Prostate gland (tissue), 2 donors: ENCODE data around the gene SEMA6C. TPM values are rescaled to one million over a fixed set of nuclear protein-coding genes. Genes with fewer than 3 reads are reported as not detected.

Experiments
- DNase-seq: peaks from one replicate; pipeline ENCODE4 v3.0.0-alpha.2; 2019; ENCODE audit warnings: low spot score
- H3K27ac ChIP-seq, 2 donors: fragments of 200-600 bp; sonication (generic); 2 replicates each; pipeline ENCODE4 v1.5.1; 2017 to 2019
- H3K27me3 ChIP-seq: fragments of 200-600 bp; sonication (generic); replicated peaks from 2 replicates; pipeline ENCODE4 v1.5.1; 2019; ENCODE audit not compliant: insufficient read depth
- H3K36me3 ChIP-seq, 2 donors: fragments of 200-600 bp; sonication (generic); 1 replicate in 1 of 2; 2 replicates in 1 of 2; pipeline versions ENCODE4 v1.5.1 to v1.8.1; 2017 to 2019
- H3K4me1 ChIP-seq: fragments of 200-600 bp; sonication (generic); replicated peaks from 2 replicates; pipeline ENCODE4 v1.5.1; 2019
- H3K4me3 ChIP-seq, 2 donors: fragments of 200-600 bp; sonication (generic); 2 replicates each; pipeline ENCODE4 v1.5.1; 2017 to 2019
- H3K9me3 ChIP-seq: fragments of 200-600 bp; sonication (generic); 2 replicates; pipeline ENCODE4 v1.5.1; 2017
- CTCF ChIP-seq, 4 experiments: fragments of 200-600 bp in 2 of 4; fragments of 450-650 bp in 2 of 4; sonication (generic) in 2 of 4; IDR thresholded peaks; 1 replicate in 3 of 4; 2 replicates in 1 of 4; pipeline ENCODE4 v1.5.1; 2016 to 2019; ENCODE audit warnings: antibody characterized with exemption in 4 of 4, mild to moderate bottlenecking in 2 of 4, moderate library complexity in 2 of 4
- POLR2A ChIP-seq: fragments of 450-650 bp; IDR thresholded peaks from one replicate; pipeline ENCODE4 v1.6.1; 2016; ENCODE audit warnings: antibody characterized with exemption, mild to moderate bottlenecking
- POLR2AphosphoS5 ChIP-seq: sonication (generic); formaldehyde crosslinking; IDR thresholded peaks from one replicate; pipeline ENCODE4 v1.6.1; 2017; ENCODE audit warnings: antibody characterized with exemption
- WGBS: methylation state at CpG from one replicate; pipeline ENCODE4 v1.1.5; 2018; 5-methylcytosine and 5-hydroxymethylcytosine counted together
- intact Hi-C: fragments of 100-400 bp; cut with DNase I; formaldehyde crosslinking; loops from one replicate; pipeline ENCODE4 v1.14.2; 2022
- total RNA-seq, 2 donors: library from RNA; depleted of rRNA; stranded (reverse); fragments of >200 nt; gene quantifications; one replicate each; pipeline ENCODE4 v1.1.0, GENCODE V29; 2016

SEMA6C gene
- total RNA-seq, 2 donors from 2014 or later, result 4.1 to 173 TPM

- H3K4me3 ChIP-seq, result no peak overlapping the region
- intact Hi-C loops, result no loop called here
- 74% methylated on average over 4 of the region's 4 CpGs for WGBS
- no peaks in the 10 kb centered on the region for H3K9me3 ChIP-seq
- no peak overlapping the region for H3K27ac ChIP-seq
- TF ChIP-seq CTCF (IDR thresholded peaks at IDR 0.05), result no peak
- TF ChIP-seq POLR2A, result no peak
- TF ChIP-seq POLR2AphosphoS5, result no peak
- H3K4me1 ChIP-seq, result no peaks in the 10 kb centered on the region
- H3K36me3 ChIP-seq, result no peaks in the 10 kb centered on the region
- no peaks in the 10 kb centered on the region for H3K27me3 ChIP-seq
- DNase-seq, result no peak
Measured at GRCh38 chr1:151085953-151086559, 60.4 kb downstream of the SEMA6C start.

Other genes starting within 250 kb of the SEMA6C start
- gene SETDB1, start 220.3 kb downstream of the SEMA6C start, total RNA-seq, result 10 to 100 TPM; 26.3 to 63.8 TPM
- 100 to 1,000 TPM; 117 to 141 TPM for gene CERS2, start 171.8 kb downstream of the SEMA6C start, total RNA-seq
- gene ANXA9, start 164.3 kb downstream of the SEMA6C start, total RNA-seq, result 1 to 10 TPM; 1.1 to 3.4 TPM
- 10 to 100 TPM; 26.8 to 65.4 TPM for gene MINDY1, start 139.7 kb downstream of the SEMA6C start, total RNA-seq
- gene PRUNE1, start 138.2 kb downstream of the SEMA6C start, total RNA-seq, result 10 to 100 TPM; 29.2 to 37.5 TPM
- 10 to 100 TPM; 13.2 to 14.8 TPM for gene BNIPL, start 110.0 kb downstream of the SEMA6C start, total RNA-seq
- 10 to 100 TPM; 17.3 to 17.7 TPM for gene C1orf56, start 98.9 kb downstream of the SEMA6C start, total RNA-seq
- gene CDC42SE1, start 87.0 kb downstream of the SEMA6C start, total RNA-seq, result 10 to 100 TPM; 66.6 to 67.4 TPM
- 1 to 10 TPM in 1 of 2 donors, under 1 TPM in 1; 0.64 to 1.9 TPM for gene MLLT11, start 86.2 kb downstream of the SEMA6C start, total RNA-seq
- gene GABPB2, start 75.9 kb downstream of the SEMA6C start, total RNA-seq, result 10 to 100 TPM; 14.7 to 23.5 TPM
- 1 to 10 TPM; 1.5 to 2.1 TPM for gene TNFAIP8L2, start 10.0 kb upstream of the SEMA6C start, total RNA-seq
- gene LYSMD1, start 19.3 kb upstream of the SEMA6C start, total RNA-seq, result 10 to 100 TPM in 1 of 2 donors, 1 to 10 TPM in 1; 7.3 to 19.3 TPM
- 10 to 100 TPM; 25.1 to 39.5 TPM for gene SCNM1, start 19.5 kb upstream of the SEMA6C start, total RNA-seq
- 1 to 10 TPM in 1 of 2 donors, not detected in 1; 1.7 TPM for gene TMOD4, start 29.4 kb upstream of the SEMA6C start, total RNA-seq
- 10 to 100 TPM; 49.4 to 52.7 TPM for gene VPS72, start 43.6 kb upstream of the SEMA6C start, total RNA-seq
- gene PIP5K1A, start 51.9 kb upstream of the SEMA6C start, total RNA-seq, result 10 to 100 TPM; 40.2 to 96.7 TPM
- 100 to 1,000 TPM in 1 of 2 donors, 10 to 100 TPM in 1; 96.1 to 116 TPM for gene PSMD4, start 108.1 kb upstream of the SEMA6C start, total RNA-seq
- 10 to 100 TPM; 30.1 to 46.4 TPM for gene ZNF687, start 135.7 kb upstream of the SEMA6C start, total RNA-seq
- gene PI4KB, start 180.8 kb upstream of the SEMA6C start, total RNA-seq, result 10 to 100 TPM; 60.7 to 91.9 TPM
- 10 to 100 TPM; 25.5 to 27.2 TPM for gene RFX5, start 200.6 kb upstream of the SEMA6C start, total RNA-seq
- 100 to 1,000 TPM; 104 to 108 TPM for gene SELENBP1, start 226.1 kb upstream of the SEMA6C start, total RNA-seq